Measurements from ENCODE around the gene AOAH.
"Not testable (repeated sequence)": the region's sequence is repeated elsewhere in the genome, so short reads cannot be mapped to it uniquely, and the experiment has no call there.

The AOAH gene

DNA sequence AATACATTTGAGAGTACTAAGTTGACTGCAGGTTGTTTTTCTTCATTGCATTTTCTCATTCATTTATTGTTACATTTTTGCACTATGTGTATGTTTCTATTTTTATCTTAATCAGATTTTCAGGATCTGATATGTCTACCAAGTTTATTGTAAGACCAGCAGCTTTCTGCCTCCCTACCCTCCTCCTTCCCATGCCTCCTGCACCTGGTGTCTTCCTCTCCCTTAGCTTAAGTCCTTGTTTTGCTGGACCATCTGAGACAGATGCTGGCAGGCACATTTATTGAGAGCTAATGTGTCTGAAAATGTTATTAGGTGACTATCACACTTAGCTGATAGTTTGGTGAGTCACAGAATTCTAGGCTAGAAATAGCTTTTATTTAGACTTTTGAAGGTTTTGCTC is 255.1 kb downstream of the AOAH start:
- DNase-seq = no peak
- peaks cover 8% of the 10 kb centered on the region for H3K4me1 ChIP-seq
- H3K36me3 ChIP-seq = no peaks in the 10 kb centered on the region
- H3K9me3 ChIP-seq = no peaks in the 10 kb centered on the region
- H3K27me3 ChIP-seq = no peaks in the 10 kb centered on the region
- H3K4me3 ChIP-seq (ENCODE audit: low read depth, low read length) = no peak overlapping the region
- TF ChIP-seq, protein P1, sequence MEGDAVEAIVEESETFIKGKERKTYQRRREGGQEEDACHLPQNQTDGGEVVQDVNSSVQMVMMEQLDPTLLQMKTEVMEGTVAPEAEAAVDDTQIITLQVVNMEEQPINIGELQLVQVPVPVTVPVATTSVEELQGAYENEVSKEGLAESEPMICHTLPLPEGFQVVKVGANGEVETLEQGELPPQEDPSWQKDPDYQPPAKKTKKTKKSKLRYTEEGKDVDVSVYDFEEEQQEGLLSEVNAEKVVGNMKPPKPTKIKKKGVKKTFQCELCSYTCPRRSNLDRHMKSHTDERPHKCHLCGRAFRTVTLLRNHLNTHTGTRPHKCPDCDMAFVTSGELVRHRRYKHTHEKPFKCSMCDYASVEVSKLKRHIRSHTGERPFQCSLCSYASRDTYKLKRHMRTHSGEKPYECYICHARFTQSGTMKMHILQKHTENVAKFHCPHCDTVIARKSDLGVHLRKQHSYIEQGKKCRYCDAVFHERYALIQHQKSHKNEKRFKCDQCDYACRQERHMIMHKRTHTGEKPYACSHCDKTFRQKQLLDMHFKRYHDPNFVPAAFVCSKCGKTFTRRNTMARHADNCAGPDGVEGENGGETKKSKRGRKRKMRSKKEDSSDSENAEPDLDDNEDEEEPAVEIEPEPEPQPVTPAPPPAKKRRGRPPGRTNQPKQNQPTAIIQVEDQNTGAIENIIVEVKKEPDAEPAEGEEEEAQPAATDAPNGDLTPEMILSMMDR (IDR thresholded peaks at IDR 0.05; ENCODE audit: low read depth, low read length) = no peak

DNA sequence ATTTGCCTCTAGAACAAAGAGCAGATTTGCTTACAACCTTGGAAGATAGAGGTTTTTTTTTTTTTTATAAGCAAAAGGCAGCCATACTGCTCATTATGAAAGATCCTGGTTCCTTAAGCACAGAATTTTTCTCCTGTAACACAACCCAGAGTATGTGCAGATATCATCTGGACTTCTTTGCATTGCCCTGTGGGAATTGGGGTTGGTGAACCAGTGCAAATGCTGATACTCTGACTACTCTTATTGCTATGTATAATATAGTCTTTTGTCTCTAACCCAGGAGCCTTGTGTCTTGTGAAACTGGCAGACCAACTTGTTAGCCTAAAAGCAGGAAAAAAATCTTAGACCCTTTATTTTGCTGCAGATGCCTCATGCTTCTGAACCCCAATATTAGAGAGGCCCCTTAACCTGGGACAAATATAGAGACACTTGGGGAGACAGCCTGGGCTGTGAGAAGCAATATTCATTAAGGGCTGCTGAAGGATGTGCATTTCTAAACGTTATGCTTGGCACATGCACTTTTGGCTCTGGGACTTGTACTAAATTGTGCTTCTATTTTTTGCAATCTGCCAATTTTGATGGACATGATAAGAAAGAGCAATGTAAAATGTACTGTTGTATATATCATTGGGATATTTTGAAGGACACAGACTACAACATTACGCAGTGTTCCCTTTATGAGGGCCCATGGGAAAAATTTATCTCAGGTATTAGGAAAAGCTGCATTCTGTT is 255.8 kb downstream of the AOAH start:
- H3K27me3 ChIP-seq = no peaks in the 10 kb centered on the region
- no peaks in the 10 kb centered on the region for H3K36me3 ChIP-seq
- no peak overlapping the region for H3K4me3 ChIP-seq (ENCODE audit: low read depth, low read length)
- H3K4me1 ChIP-seq = peaks cover 8% of the 10 kb centered on the region
- H3K9me3 ChIP-seq = no peaks in the 10 kb centered on the region
- DNase-seq = no peak
- TF ChIP-seq, protein P1 (IDR thresholded peaks at IDR 0.05; ENCODE audit: low read depth, low read length) = no peak

DNA sequence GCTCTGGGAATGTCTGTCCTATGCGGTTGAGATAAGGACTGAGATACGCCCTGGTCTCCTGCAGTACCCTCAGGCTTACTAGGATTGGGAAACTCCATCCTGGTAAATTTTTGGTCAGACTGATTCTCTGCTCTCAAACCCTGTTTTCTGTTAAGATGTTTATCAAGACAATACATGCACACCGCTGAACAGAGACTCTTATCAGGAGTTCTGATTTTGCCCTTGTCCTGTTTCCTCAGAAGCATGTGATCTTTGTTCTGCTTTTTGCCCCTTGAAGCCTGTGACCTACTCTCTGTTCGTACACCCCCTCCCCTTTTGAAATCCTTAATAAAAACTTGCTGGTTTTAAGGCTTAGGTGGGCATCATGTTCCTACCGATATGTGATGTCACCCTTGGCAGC is 258.3 kb downstream of the AOAH start:
- DNase-seq = not testable (repeated sequence)

DNA sequence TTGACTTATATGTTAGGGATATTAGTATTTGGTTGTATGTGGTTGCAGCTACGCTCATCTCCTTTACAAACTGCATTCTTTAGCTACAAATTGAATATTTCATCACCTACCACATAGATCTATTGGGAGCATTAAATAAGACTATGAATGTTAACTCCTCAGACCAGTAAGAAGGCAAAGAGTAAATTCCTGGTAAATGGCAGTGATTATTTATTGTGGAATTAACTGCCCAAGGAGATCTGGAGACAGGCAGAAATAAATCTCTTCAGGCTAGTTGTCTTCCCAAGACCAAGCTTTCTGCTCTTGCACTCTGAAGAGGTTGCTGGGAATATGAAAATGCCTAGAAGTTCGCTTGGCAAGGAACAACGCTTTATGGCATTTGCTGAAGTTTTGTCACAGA is 260.0 kb downstream of the AOAH start:
- no peaks in the 10 kb centered on the region for H3K27me3 ChIP-seq
- no peaks in the 10 kb centered on the region for H3K36me3 ChIP-seq
- no peaks in the 10 kb centered on the region for H3K9me3 ChIP-seq
- peaks cover 8% of the 10 kb centered on the region for H3K4me1 ChIP-seq
- TF ChIP-seq, protein P1 (IDR thresholded peaks at IDR 0.05; ENCODE audit: low read depth, low read length) = no peak
- H3K4me3 ChIP-seq (ENCODE audit: low read depth, low read length) = no peak overlapping the region
- DNase-seq = no peak

More for the DNA sequence above, 258.3 kb downstream of the AOAH start:
- H3K27me3 ChIP-seq; H3K4me3 ChIP-seq (ENCODE audit: low read depth, low read length); H3K36me3 ChIP-seq; H3K9me3 ChIP-seq; H3K4me1 ChIP-seq: not testable (repeated sequence)

All from BE2C (cell line).